ENCODE measurements around the gene ATP6V1F.

- TF ChIP-seq CTCF (optimal IDR thresholded peaks at IDR 0.05 in 1 of 3, IDR thresholded peaks at IDR 0.05 in 1 of 3, conservative IDR thresholded peaks at IDR 0.05 in 1 of 3; ENCODE audit: extremely low read depth in 1 of 3, insufficient read depth in 2 of 3, low read length in 3 of 3): no peak
- TF ChIP-seq EZH2 (IDR thresholded peaks at IDR 0.05; ENCODE audit: low read length): no peak
These were observed 18.3 kb downstream of the ATP6V1F start for GRCh38 chr7:128880791-128881457.
